HCT116 (cell line): ENCODE data around the gene KAZN. TPM values are rescaled to one million over a fixed set of nuclear protein-coding genes. Genes with fewer than 3 reads are reported as not detected.

Experiments used
- ATAC-seq: fragments of 200-7000 bp; cut with Tn5 transposase; 2 replicates; pipeline ENCODE4 v1.9.1; 2020; ENCODE audit warnings: mild to moderate bottlenecking, moderate library complexity
- BruUV-seq: library from RNA; stranded (reverse); fragments of 400-500 nt; replicated peaks from 2 replicates; lab custom pipeline; 2021; lab: Mats Ljungman, UMichigan
- CTCF ChIA-PET: fragments of 300-600 bp; sonication (Branson Sonifier 250); formaldehyde crosslinking; loops from one replicate; lab custom pipeline; 2021; ENCODE audit warnings: antibody characterized with exemption; lab: Charles Lee
- POLR2A ChIA-PET: fragments of 300-600, 350-600 bp; sonication (Branson Sonifier 250); formaldehyde crosslinking; loops from one replicate; lab custom pipeline; 2021; ENCODE audit warnings: antibody characterized with exemption; lab: Charles Lee
- RAD21 ChIA-PET, 2 experiments: fragments of 300-600 bp; sonication (Branson Sonifier 250); formaldehyde crosslinking; loops; one replicate each; lab custom pipeline; 2023; ENCODE audit warnings: low total read pairs in 2 of 2; ENCODE audit not compliant: uncharacterized antibody in 2 of 2, unreplicated experiment in 2 of 2, low non-redundant PET in 1 of 2; lab: Charles Lee
- DNase-seq: peaks from one replicate; pipeline ENCODE4 v3.0.0-alpha.2; 2010; ENCODE audit warnings: low read depth, low spot score
- H2AFZ ChIP-seq: fragments of 200-600 bp; shearing (Covaris generic), sonication (generic); 2 replicates; pipeline ENCODE4 v1.6.1; 2017; ENCODE audit warnings: low read depth, mixed run types, mixed read lengths, antibody characterized with exemption, low read length; ENCODE audit not compliant: poor library complexity, severe bottlenecking
- H3K27ac ChIP-seq: 2 replicates; pipeline ENCODE4 v1.5.1; 2012; ENCODE audit warnings: low read depth, low read length
- H3K27me3 ChIP-seq: fragments of 200-600 bp; sonication (generic); 2 replicates; pipeline ENCODE4 v1.6.1; 2016; ENCODE audit warnings: mixed run types, low read length, mixed read lengths; ENCODE audit not compliant: insufficient read depth
- H3K36me3 ChIP-seq, 2 experiments: fragments of 200-500 bp in 1 of 2; fragments of 200-600 bp in 1 of 2; sonication (Bioruptor generic) in 1 of 2; sonication (generic) in 1 of 2; 2 replicates each; pipeline versions ENCODE4 v1.5.1 to v1.6.1; 2014 to 2016; ENCODE audit warnings: low read length in 2 of 2, inconsistent platforms in 1 of 2, mixed read lengths in 1 of 2, mixed run types in 1 of 2; ENCODE audit not compliant: insufficient read depth in 2 of 2, control insufficient read depth in 1 of 2
- H3K4me1 ChIP-seq, 2 experiments: fragments of 200-600 bp in 1 of 2; sonication (generic) in 1 of 2; 2 replicates each; pipeline versions ENCODE4 v1.5.1 to v1.6.1; 2012 to 2017; ENCODE audit warnings: low read length in 2 of 2, inconsistent platforms in 1 of 2, mild to moderate bottlenecking in 1 of 2, mixed read lengths in 1 of 2, mixed run types in 1 of 2, moderate library complexity in 1 of 2; ENCODE audit not compliant: insufficient read depth in 2 of 2, control insufficient read depth in 1 of 2
- H3K4me2 ChIP-seq: fragments of 200-600 bp; sonication (generic); 2 replicates; pipeline ENCODE4 v1.6.1; 2017; ENCODE audit warnings: mixed run types, low read length, mixed read lengths
- H3K4me3 ChIP-seq, 2 experiments: fragments of 200-600 bp in 1 of 2; sonication (generic) in 1 of 2; replicated peaks in 1 of 2; 2 replicates each; pipeline ENCODE4 v1.5.1; 2011 to 2016; ENCODE audit warnings: low read length in 2 of 2, control low read depth in 1 of 2, low read depth in 1 of 2, mild to moderate bottlenecking in 1 of 2, mixed read lengths in 1 of 2, mixed run types in 1 of 2
- H3K79me2 ChIP-seq: fragments of 200-600 bp; sonication (generic); 2 replicates; pipeline ENCODE4 v1.6.1; 2017; ENCODE audit warnings: mild to moderate bottlenecking, mixed run types, low read length, moderate library complexity, mixed read lengths; ENCODE audit not compliant: insufficient read depth
- H3K9ac ChIP-seq: fragments of 200-600 bp; sonication (generic); 2 replicates; pipeline ENCODE4 v1.6.1; 2016; ENCODE audit warnings: low read length, mixed read lengths
- H3K9me2 ChIP-seq: fragments of 200-600 bp; sonication (generic), shearing (Covaris generic); 2 replicates; pipeline ENCODE4 v1.6.1; 2017; ENCODE audit warnings: mixed run types, mild to moderate bottlenecking, moderate library complexity; ENCODE audit not compliant: insufficient read depth
- H3K9me3 ChIP-seq, 2 experiments: fragments of 200-500 bp in 1 of 2; fragments of 200-600 bp in 1 of 2; sonication (Bioruptor generic) in 1 of 2; sonication (generic) in 1 of 2; 2 replicates each; pipeline ENCODE4 v1.6.1; 2014 to 2017; ENCODE audit warnings: low read length in 2 of 2, mixed read lengths in 2 of 2, inconsistent platforms in 1 of 2, low read depth in 1 of 2, mild to moderate bottlenecking in 1 of 2, mixed run types in 1 of 2, moderate library complexity in 1 of 2; ENCODE audit not compliant: control insufficient read depth in 1 of 2, insufficient read depth in 1 of 2
- H4K20me1 ChIP-seq: fragments of 200-600 bp; sonication (generic), shearing (Covaris generic); 2 replicates; pipeline ENCODE4 v1.6.1; 2017; ENCODE audit warnings: mixed run types, mild to moderate bottlenecking, moderate library complexity; ENCODE audit not compliant: insufficient read depth
- CBX3 ChIP-seq: IDR thresholded peaks from 2 replicates; pipeline ENCODE4 v1.6.1; 2012; ENCODE audit warnings: low read depth
- JUND ChIP-seq: IDR thresholded peaks from 2 replicates; pipeline ENCODE4 v1.6.1; 2012
- SIN3A ChIP-seq: IDR thresholded peaks from 2 replicates; pipeline ENCODE4 v1.6.1; 2012; ENCODE audit warnings: low read depth
- SP1 ChIP-seq: IDR thresholded peaks from 2 replicates; pipeline ENCODE4 v1.6.1; 2012; ENCODE audit warnings: low read depth
- TCF7L2 ChIP-seq: IDR thresholded peaks from 2 replicates; pipeline ENCODE4 v1.7.0; 2011; ENCODE audit warnings: borderline replicate concordance, inconsistent platforms; ENCODE audit not compliant: insufficient read depth, insufficient read length; ENCODE audit errors: extremely low read depth
- YY1 ChIP-seq: IDR thresholded peaks from 2 replicates; pipeline ENCODE4 v1.6.1; 2011; ENCODE audit warnings: low read length, low read depth, moderate library complexity, mild to moderate bottlenecking; ENCODE audit not compliant: insufficient replicate concordance; ENCODE audit errors: extremely low read depth
- intact Hi-C: fragments of 100-400 bp; cut with micrococcal nuclease; formaldehyde crosslinking; loops from 2 replicates; pipeline ENCODE4 v1.10.0; 2022
- total RNA-seq: library from RNA; stranded (reverse); gene quantifications from one replicate; pipeline ENCODE4 v1.2.1, GENCODE V29; 2021; ENCODE audit not compliant: unreplicated experiment

KAZN gene
- total RNA-seq, 1 experiment from 2014 or later, result 13.4 TPM

GRCh38 chr1:14659913-14660312 is 61.4 kb downstream of the KAZN start (continued):
- no peak for TF ChIP-seq YY1

GRCh38 chr1:14660801-14661200 is 62.3 kb downstream of the KAZN start:
- Histone ChIP-seq H3K4me2 (no peak overlapping the region), H3K36me3 (no peaks in the 10 kb centered on the region), H2AFZ (no peak overlapping the region), H3K27ac (no peak overlapping the region), H3K9me3 (no peaks in the 10 kb centered on the region), H3K4me1 (no peaks in the 10 kb centered on the region), H3K9me2 (no peaks in the 10 kb centered on the region), H3K27me3 (peaks cover 18% of the 10 kb centered on the region; the same call in 1 of the 2 replicates), H4K20me1 (no peaks in the 10 kb centered on the region)
- CTCF ChIA-PET, result no interaction called here
- RAD21 ChIA-PET, result no interaction called here
- ATAC-seq (no peak), DNase-seq (no peak)
- POLR2A ChIA-PET, result no interaction called here
- BruUV-seq, result no TSS peak
- intact Hi-C loops, result no loop called here
- no peak for TF ChIP-seq YY1
- TF ChIP-seq, all 23 proteins: peak for 0
- H3K79me2 ChIP-seq, result no peaks in the 10 kb centered on the region
- no peak overlapping the region for H3K4me3 ChIP-seq
- H3K9ac ChIP-seq, result no peak overlapping the region

- ChIA-PET CTCF (no interaction called here), RAD21 (no interaction called here), POLR2A (no interaction called here)
- Histone ChIP-seq H3K4me3 (no peak overlapping the region), H3K27ac (no peak overlapping the region), H3K27me3 (peaks cover 18% of the 10 kb centered on the region; the same call in 1 of the 2 replicates), H4K20me1 (no peaks in the 10 kb centered on the region), H3K36me3 (no peaks in the 10 kb centered on the region), H3K9me2 (no peaks in the 10 kb centered on the region), H3K9ac (no peak overlapping the region), H3K4me2 (no peak overlapping the region), H3K4me1 (no peaks in the 10 kb centered on the region), H2AFZ (no peak overlapping the region), H3K9me3 (no peaks in the 10 kb centered on the region), H3K79me2 (no peaks in the 10 kb centered on the region)
- DNase-seq, result no peak
- intact Hi-C loops, result no loop called here
- TF ChIP-seq JUND (no peak), YY1 (no peak), SP1 (no peak), CBX3 (no peak), TCF7L2 (no peak), SIN3A (no peak)
- BruUV-seq, result no TSS peak
- ATAC-seq, result no peak
Observed at GRCh38 chr1:14661222-14661621, 62.7 kb downstream of the KAZN start.
